Measurements from ENCODE around the gene KDM1A. TPM values are rescaled to one million over a fixed set of nuclear protein-coding genes. Genes with fewer than 3 reads are reported as not detected.

The KDM1A gene
- total and polyA plus RNA-seq, 2 of the 13 experiments (the other 11 are each of a cell fraction or from before 2014, with no cell fraction given), result 81.3 to 173 TPM

- TF ChIP-seq KIAA2018 (CRISPR knock-in tag; IDR thresholded peaks at IDR 0.05; ENCODE audit: borderline replicate concordance) (no peak), ETV6 (CRISPR knock-in tag; conservative IDR thresholded peaks at IDR 0.05) (no peak), JDP2 (CRISPR knock-in tag; IDR thresholded peaks at IDR 0.05; ENCODE audit: borderline replicate concordance) (no peak), AGO1 (IDR thresholded peaks at IDR 0.05; ENCODE audit: low read depth, low read length, poor library complexity, severe bottlenecking) (no peak), ZNF33B (CRISPR knock-in tag; IDR thresholded peaks at IDR 0.05) (no peak), ZSCAN12 (CRISPR knock-in tag; IDR thresholded peaks at IDR 0.05) (no peak), MAZ (IDR thresholded peaks at IDR 0.05; ENCODE audit: borderline replicate concordance, low read depth, low read length) (no peak), MAZ (CRISPR knock-in tag; IDR thresholded peaks at IDR 0.05; ENCODE audit: low read depth) (no peak), DPF2 (CRISPR knock-in tag; IDR thresholded peaks at IDR 0.05; ENCODE audit: borderline replicate concordance, low read depth) (no peak), PHF5A (CRISPR knock-in tag; IDR thresholded peaks at IDR 0.05; ENCODE audit: low read depth, unreplicated experiment) (no peak), ZBTB42 (CRISPR knock-in tag; IDR thresholded peaks at IDR 0.05) (no peak), DMTF1 (CRISPR knock-in tag; IDR thresholded peaks at IDR 0.05) (no peak), HMG20A (CRISPR knock-in tag; IDR thresholded peaks at IDR 0.05; ENCODE audit: borderline replicate concordance) (no peak), REXO4 (CRISPR knock-in tag; IDR thresholded peaks at IDR 0.05; ENCODE audit: borderline replicate concordance) (no peak)
- TF ChIP-seq, protein P1, sequence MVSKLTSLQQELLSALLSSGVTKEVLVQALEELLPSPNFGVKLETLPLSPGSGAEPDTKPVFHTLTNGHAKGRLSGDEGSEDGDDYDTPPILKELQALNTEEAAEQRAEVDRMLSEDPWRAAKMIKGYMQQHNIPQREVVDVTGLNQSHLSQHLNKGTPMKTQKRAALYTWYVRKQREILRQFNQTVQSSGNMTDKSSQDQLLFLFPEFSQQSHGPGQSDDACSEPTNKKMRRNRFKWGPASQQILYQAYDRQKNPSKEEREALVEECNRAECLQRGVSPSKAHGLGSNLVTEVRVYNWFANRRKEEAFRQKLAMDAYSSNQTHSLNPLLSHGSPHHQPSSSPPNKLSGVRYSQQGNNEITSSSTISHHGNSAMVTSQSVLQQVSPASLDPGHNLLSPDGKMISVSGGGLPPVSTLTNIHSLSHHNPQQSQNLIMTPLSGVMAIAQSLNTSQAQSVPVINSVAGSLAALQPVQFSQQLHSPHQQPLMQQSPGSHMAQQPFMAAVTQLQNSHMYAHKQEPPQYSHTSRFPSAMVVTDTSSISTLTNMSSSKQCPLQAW (CRISPR knock-in tag; IDR thresholded peaks at IDR 0.05), result no peak
Measured at GRCh38 chr1:23051290-23051909, 32.1 kb downstream of the KDM1A start (continued).

Measured in HepG2 (cell line).